Measurements from ENCODE around the gene KYAT1. TPM values are rescaled to one million over a fixed set of nuclear protein-coding genes. Genes with fewer than 3 reads are reported as not detected.

The KYAT1 gene
- total RNA-seq, 1 experiment from 2014 or later = 34.1 TPM

- TF ChIP-seq ZNF281 (CRISPR knock-in tag; IDR thresholded peaks at IDR 0.05) (peak; percentile 90), ZMAT4 (CRISPR knock-in tag; IDR thresholded peaks at IDR 0.05) (no peak), TEAD4 (CRISPR knock-in tag; IDR thresholded peaks at IDR 0.05) (no peak), FOXJ3 (CRISPR knock-in tag; IDR thresholded peaks at IDR 0.05; ENCODE audit: borderline replicate concordance) (no peak), CDX4 (CRISPR knock-in tag; IDR thresholded peaks at IDR 0.05; ENCODE audit: borderline replicate concordance) (no peak), CREB1 (CRISPR knock-in tag; IDR thresholded peaks at IDR 0.05) (no peak), FOXP4 (CRISPR knock-in tag; IDR thresholded peaks at IDR 0.05) (peak; percentile 96), USF2 (CRISPR knock-in tag; IDR thresholded peaks at IDR 0.05) (no peak)
Observed at GRCh38 chr9:128887914-128888350, 6.2 kb upstream of the KYAT1 start (continued).

- H3K27me3 Mint-ChIP-seq (ENCODE audit: low read depth) = no peaks in the 10 kb centered on the region
- peaks cover 62% of the 10 kb centered on the region for H3K4me1 Mint-ChIP-seq
- ATAC-seq = no peak
- TF ChIP-seq ZNF138 (CRISPR knock-in tag; conservative IDR thresholded peaks at IDR 0.05) = no peak
- TF ChIP-seq ZNF121 (CRISPR knock-in tag; IDR thresholded peaks at IDR 0.05) = peak; percentile 90
- DNase-seq (ENCODE audit: low spot score) = no peak
- ChIA-PET CTCF (interaction anchor here (1.3 kb wide), 1 partner anchor 25 kb away, joined by 5 read pairs; no protein-coding TSS in a partner anchor), POLR2A (no interaction called here)
- no peak overlapping the region for H3K4me3 Mint-ChIP-seq
- H3K36me3 Mint-ChIP-seq = peaks cover 23% of the 10 kb centered on the region
- peak overlapping the region; percentile 97; the same call in 1 of the 2 replicates for H3K27ac Mint-ChIP-seq
- no peaks in the 10 kb centered on the region for H3K9me3 Mint-ChIP-seq
Observed at GRCh38 chr9:128887049-128887448, 5.3 kb upstream of the KYAT1 start.

DNA sequence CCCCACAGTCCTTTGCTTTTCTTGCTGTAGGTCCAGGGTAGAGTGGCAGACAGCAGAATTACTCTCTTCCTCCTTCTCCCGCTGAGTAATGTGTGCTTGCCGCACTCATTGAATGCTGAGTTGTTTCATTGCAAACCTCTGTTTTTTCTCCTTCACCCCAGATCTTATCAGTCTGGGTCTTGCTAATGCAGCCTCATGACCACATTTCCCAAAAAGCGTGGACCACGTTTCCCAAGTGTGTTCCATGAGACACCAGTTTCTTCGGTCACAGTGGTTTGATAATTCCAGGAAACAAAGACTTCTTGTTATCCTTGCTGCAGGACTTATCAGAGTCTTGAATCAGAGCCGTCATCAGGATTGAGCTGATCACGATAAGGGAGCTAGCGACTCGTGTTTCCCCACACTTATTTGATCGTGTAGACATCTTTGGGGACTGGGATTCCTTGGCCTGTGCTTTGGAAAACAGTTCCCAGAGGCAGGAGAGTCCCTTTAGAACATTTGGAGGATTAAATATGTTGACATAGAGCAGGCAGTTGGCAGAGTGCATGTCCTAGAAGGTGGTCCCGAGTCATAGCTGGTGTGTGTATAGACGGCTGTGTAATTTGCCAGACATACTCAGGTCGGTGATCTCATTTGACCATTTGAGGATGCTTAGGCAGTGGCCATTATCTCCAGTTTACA lies 4.6 kb upstream of the KYAT1 start:
- no peak for TF ChIP-seq ETV6 (CRISPR knock-in tag; IDR thresholded peaks at IDR 0.05)
- TF ChIP-seq ZMAT4 (CRISPR knock-in tag; IDR thresholded peaks at IDR 0.05) = no peak
- TF ChIP-seq IRF1 (CRISPR knock-in tag; IDR thresholded peaks at IDR 0.05) = no peak
- TF ChIP-seq, protein P1, sequence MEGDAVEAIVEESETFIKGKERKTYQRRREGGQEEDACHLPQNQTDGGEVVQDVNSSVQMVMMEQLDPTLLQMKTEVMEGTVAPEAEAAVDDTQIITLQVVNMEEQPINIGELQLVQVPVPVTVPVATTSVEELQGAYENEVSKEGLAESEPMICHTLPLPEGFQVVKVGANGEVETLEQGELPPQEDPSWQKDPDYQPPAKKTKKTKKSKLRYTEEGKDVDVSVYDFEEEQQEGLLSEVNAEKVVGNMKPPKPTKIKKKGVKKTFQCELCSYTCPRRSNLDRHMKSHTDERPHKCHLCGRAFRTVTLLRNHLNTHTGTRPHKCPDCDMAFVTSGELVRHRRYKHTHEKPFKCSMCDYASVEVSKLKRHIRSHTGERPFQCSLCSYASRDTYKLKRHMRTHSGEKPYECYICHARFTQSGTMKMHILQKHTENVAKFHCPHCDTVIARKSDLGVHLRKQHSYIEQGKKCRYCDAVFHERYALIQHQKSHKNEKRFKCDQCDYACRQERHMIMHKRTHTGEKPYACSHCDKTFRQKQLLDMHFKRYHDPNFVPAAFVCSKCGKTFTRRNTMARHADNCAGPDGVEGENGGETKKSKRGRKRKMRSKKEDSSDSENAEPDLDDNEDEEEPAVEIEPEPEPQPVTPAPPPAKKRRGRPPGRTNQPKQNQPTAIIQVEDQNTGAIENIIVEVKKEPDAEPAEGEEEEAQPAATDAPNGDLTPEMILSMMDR (IDR thresholded peaks at IDR 0.05) = no peak
- TF ChIP-seq, protein P2, sequence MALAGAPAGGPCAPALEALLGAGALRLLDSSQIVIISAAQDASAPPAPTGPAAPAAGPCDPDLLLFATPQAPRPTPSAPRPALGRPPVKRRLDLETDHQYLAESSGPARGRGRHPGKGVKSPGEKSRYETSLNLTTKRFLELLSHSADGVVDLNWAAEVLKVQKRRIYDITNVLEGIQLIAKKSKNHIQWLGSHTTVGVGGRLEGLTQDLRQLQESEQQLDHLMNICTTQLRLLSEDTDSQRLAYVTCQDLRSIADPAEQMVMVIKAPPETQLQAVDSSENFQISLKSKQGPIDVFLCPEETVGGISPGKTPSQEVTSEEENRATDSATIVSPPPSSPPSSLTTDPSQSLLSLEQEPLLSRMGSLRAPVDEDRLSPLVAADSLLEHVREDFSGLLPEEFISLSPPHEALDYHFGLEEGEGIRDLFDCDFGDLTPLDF (CRISPR knock-in tag; IDR thresholded peaks at IDR 0.05) = no peak
- no peak for TF ChIP-seq ATF6 (CRISPR knock-in tag; IDR thresholded peaks at IDR 0.05)
- DNase-seq (ENCODE audit: low spot score) (no peak), ATAC-seq (no peak)
- POLR2A ChIA-PET = no interaction called here
- Mint-ChIP-seq H3K9me3 (no peaks in the 10 kb centered on the region), H3K27ac (peak overlapping the region; percentile 97), H3K4me1 (peaks cover 59% of the 10 kb centered on the region), H3K4me3 (no peak overlapping the region), H3K27me3 (ENCODE audit: low read depth) (no peaks in the 10 kb centered on the region), H3K36me3 (peaks cover 23% of the 10 kb centered on the region)
- CTCF ChIA-PET = no interaction called here
